Loucy (cell line): ENCODE data around the gene CNDP2.

Source experiments
- CTCF ChIP-seq: fragments of 200-600 bp; sonication (generic); conservative IDR thresholded peaks from 2 replicates; pipeline ENCODE4 v1.5.1; 2014; ENCODE audit warnings: mild to moderate bottlenecking, antibody characterized with exemption, low read length
- EZH2phosphoT487 ChIP-seq: fragments of 200-600 bp; IDR thresholded peaks from 2 replicates; pipeline ENCODE4 v1.6.1; 2018; ENCODE audit warnings: antibody characterized with exemption, mild to moderate bottlenecking, moderate library complexity, borderline replicate concordance

- TF ChIP-seq CTCF (no peak), EZH2phosphoT487 (no peak)
Observed at GRCh38 chr18:74513883-74514205, 17.7 kb downstream of the CNDP2 start.
